GM12864 (cell line): ENCODE data around the gene CRABP2.

Experiments
- DNase-seq: peaks from one replicate; pipeline ENCODE4 v3.0.0-alpha.2; 2011; ENCODE audit warnings: low read depth
- H3K4me3 ChIP-seq: 2 replicates; pipeline ENCODE4 v1.5.1; 2011; ENCODE audit warnings: mild to moderate bottlenecking, low read depth, low read length, control low read depth
- TF ChIP-seq, protein P1 (sequence below): IDR thresholded peaks from 2 replicates; pipeline ENCODE4 v1.5.1; 2011; ENCODE audit warnings: low read depth, mild to moderate bottlenecking, moderate library complexity, low read length, control low read depth, inconsistent platforms; ENCODE audit errors: missing control alignments

CRABP2 gene

DNA sequence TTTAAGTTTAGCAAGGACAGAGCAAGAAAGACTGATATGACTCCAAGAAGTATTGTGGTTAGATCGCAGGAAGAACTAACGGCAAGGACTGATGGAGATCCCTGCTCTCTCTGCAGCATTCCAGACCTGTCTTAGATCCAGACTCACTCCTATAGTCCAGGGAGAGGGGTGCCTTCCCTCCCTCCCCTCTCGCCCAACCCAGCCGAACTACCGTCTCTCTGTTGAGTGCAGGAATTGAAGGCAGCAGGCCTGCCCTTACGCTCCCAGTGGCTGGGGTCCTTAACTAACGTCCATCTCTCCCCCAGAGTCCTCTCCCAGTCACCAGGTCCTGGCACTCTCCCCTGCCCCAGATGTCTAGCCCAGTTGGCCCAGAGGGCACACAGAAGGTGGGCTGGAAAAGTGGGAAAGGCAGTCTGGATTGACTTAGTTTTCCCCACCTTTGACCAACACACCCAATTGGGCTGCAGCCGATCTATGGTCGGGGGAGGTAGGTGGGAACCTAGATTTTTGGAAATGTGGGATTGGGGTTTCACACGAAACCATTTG is 1.1 kb downstream of the CRABP2 start:
- H3K4me3 ChIP-seq, result no peak overlapping the region
- DNase-seq, result no peak
- TF ChIP-seq, protein P1, sequence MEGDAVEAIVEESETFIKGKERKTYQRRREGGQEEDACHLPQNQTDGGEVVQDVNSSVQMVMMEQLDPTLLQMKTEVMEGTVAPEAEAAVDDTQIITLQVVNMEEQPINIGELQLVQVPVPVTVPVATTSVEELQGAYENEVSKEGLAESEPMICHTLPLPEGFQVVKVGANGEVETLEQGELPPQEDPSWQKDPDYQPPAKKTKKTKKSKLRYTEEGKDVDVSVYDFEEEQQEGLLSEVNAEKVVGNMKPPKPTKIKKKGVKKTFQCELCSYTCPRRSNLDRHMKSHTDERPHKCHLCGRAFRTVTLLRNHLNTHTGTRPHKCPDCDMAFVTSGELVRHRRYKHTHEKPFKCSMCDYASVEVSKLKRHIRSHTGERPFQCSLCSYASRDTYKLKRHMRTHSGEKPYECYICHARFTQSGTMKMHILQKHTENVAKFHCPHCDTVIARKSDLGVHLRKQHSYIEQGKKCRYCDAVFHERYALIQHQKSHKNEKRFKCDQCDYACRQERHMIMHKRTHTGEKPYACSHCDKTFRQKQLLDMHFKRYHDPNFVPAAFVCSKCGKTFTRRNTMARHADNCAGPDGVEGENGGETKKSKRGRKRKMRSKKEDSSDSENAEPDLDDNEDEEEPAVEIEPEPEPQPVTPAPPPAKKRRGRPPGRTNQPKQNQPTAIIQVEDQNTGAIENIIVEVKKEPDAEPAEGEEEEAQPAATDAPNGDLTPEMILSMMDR, result no peak

DNA sequence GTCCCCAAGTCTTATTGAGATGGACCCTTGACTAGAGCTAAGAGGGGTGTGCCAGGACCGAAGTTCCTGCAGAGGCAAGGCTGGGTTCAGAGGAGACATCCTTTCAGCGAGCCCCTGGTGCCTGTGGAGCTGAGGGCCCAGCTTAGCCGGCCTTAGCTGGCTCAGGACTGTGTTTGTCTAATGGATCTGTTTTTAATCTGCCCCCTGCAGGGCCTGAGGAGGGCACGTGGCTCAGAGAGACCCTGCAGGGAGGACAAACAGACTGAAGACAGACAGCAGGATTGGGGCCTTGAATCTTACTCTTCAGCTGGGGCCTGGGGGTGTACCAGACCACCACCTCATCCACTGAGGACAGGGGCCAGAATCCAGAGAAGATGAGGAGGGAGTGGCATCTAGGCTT is 1.6 kb downstream of the CRABP2 start:
- no peak for DNase-seq
- TF ChIP-seq, protein P1, result no peak
- no peak overlapping the region for H3K4me3 ChIP-seq

DNA sequence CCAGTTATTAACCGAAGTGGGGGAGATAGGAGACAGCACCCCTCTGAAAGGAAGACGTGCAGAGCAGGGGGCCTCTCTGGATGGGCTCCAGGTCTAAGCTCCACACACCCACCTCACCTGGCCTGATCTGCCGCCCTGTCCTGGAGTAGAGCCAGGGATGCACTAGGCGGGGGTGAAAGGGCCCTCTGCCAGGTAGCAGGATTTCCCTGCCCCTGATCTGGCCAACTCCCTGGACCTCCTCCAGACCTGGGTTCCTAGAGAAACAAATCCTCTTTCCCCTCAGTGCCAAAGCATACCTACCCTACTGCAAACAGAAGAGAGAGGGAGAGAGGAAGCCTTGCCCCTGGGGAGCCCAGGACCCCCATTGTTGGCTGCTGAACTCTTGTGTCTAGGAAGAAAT is 2.0 kb downstream of the CRABP2 start:
- DNase-seq, result no peak
- H3K4me3 ChIP-seq, result no peak overlapping the region
- TF ChIP-seq, protein P1, result no peak

DNA sequence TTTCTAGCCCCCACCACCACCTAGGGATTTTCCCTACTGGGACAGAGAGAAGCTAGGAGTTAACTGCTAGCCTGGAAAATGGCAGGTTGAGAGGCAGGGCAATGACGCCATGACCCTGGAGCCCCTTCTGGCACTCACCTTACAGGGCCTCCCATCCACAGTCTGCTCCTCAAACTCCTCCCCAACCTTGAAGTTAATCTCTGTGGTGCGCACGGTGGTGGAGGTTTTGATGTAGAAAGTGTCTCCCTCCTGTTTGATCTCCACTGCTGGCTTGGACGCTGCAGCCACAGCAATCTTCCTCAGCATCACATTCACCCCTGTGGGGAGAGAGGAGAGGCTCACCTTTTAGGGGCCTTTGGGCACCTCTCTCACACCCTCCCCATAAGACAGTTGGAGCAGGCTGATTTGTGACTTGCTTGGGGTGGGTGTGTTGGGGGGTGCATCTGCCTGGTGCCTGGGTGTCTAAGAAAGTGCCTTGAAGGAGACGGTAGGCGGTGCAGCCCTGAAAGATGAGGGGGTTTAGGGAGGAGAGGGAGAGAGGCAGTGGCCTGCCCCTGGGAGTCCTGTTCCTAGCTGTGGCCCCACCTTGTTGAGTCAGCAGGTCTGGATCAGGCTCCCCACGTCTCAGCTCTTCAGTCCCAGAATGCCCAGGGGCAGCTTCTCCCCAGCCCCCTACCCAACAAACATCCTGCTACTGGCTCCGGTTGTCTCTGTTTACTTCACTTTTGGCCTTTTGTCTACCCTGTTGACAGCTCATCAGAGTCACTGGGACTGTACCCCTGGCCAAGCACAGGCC is 4.4 kb downstream of the CRABP2 start:
- no peak overlapping the region for H3K4me3 ChIP-seq
- TF ChIP-seq, protein P1, result no peak
- DNase-seq, result no peak

DNA sequence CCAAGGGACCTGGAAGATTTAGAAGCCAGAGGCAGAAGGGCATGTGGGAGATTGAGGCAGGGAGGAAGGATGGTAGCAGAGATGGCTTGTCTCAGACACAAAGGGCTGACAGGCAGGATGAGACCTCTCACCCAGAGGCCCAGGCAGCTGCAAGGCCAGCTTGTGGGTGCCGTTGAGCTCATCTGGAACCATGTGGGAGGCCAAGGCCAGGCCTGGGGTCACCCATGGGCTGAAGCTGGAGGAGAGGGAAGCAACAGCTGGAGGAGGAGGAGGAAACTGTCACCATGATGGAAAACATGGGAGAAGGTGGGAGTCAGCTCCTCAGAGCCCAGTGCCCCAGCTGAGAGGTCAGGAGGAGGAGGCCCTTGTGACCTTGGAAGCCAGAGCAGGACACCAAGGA is 6.4 kb downstream of the CRABP2 start:
- TF ChIP-seq, protein P1, result no peak
- no peak for DNase-seq
- no peak overlapping the region for H3K4me3 ChIP-seq

DNA sequence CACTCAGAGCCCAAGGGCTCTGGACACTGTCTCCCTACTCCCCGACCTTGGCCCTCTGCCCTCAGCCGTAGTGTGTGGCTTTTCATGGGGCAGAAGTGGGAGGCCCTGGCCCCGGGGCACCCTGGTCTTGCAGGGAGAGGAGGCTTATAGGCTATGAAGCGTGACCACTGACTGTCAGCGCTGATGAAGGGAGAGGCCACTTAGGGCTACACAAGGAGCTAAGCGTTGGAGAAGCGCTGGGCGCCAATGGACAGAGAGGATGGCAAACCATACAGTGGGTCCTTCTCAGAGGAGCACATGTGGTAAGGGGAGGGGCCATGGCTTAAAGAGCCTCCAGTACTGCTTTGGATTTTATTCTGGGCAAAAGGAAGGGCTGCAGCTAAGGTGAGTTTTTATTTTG is 7.9 kb downstream of the CRABP2 start:
- no peak for DNase-seq
- TF ChIP-seq, protein P1, result no peak
- H3K4me3 ChIP-seq, result no peak overlapping the region

DNA sequence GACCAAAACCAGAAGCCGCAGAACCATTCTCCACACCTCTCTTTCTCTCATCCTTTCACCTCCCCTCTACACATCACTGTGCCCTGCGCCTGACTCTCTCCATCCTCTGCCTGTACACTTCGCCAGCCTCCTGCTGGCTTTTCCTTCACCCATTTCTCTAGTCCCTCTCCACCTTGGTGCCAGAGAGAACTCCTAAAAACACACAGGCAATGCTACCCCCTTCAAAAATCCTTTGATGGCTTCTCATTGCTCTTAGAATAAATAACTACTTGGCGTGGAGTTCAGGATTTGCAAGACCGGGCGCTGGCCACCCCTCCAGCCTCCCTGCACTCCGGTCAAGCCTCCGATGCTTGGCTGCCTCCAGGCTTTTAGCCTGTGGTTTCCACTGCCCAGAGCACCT is 8.6 kb downstream of the CRABP2 start:
- TF ChIP-seq, protein P1, result no peak
- DNase-seq, result no peak
- H3K4me3 ChIP-seq, result no peak overlapping the region
